Tibial nerve (tissue), 4 donors: ENCODE data around the gene AZIN2. TPM values are rescaled to one million over a fixed set of nuclear protein-coding genes. Genes with fewer than 3 reads are reported as not detected.

ENCODE experiments used
- DNase-seq, 2 donors: peaks; one replicate each; pipeline ENCODE4 v3.0.0-alpha.2; 2019; ENCODE audit warnings: low spot score in 2 of 2
- H3K27ac ChIP-seq, 4 donors: fragments of 200-600 bp; sonication (generic) in 3 of 4; one replicate each; pipeline ENCODE4 v1.5.1; 2017 to 2019; ENCODE audit warnings: mild to moderate bottlenecking in 1 of 4
- H3K27me3 ChIP-seq, 2 donors: fragments of 200-600 bp; sonication (generic) in 1 of 2; one replicate each; pipeline versions ENCODE4 v1.5.1 to v1.6.0; 2017 to 2019
- H3K36me3 ChIP-seq, 3 donors: fragments of 200-600 bp; sonication (generic); one replicate each; pipeline ENCODE4 v1.5.1; 2018 to 2019
- H3K4me1 ChIP-seq, 4 donors: fragments of 200-600 bp; sonication (generic) in 3 of 4; one replicate each; pipeline ENCODE4 v1.5.1; 2017 to 2019
- H3K4me3 ChIP-seq, 4 donors: fragments of 200-600 bp; sonication (generic) in 3 of 4; one replicate each; pipeline ENCODE4 v1.5.1; 2017 to 2019; ENCODE audit warnings: mild to moderate bottlenecking in 1 of 4, moderate library complexity in 1 of 4
- H3K9me3 ChIP-seq, 4 donors: fragments of 200-600 bp; sonication (generic) in 3 of 4; one replicate each; pipeline ENCODE4 v1.5.1; 2017 to 2019
- CTCF ChIP-seq, 5 experiments: fragments of 200-600 bp in 3 of 5; fragments of 450-650 bp in 2 of 5; sonication (generic) in 3 of 5; IDR thresholded peaks; one replicate each; pipeline ENCODE4 v1.5.1; 2016 to 2019; ENCODE audit warnings: antibody characterized with exemption in 5 of 5, mild to moderate bottlenecking in 3 of 5, moderate library complexity in 2 of 5
- EP300 ChIP-seq, 2 donors: sonication (generic); formaldehyde crosslinking; IDR thresholded peaks; one replicate each; pipeline ENCODE4 v1.6.1; 2017; ENCODE audit warnings: antibody characterized with exemption in 2 of 2, mild to moderate bottlenecking in 1 of 2
- POLR2A ChIP-seq, 2 donors: fragments of 450-650 bp; IDR thresholded peaks; one replicate each; pipeline ENCODE4 v1.6.1; 2017; ENCODE audit warnings: antibody characterized with exemption in 2 of 2, mild to moderate bottlenecking in 2 of 2, moderate library complexity in 2 of 2
- WGBS, 2 donors: methylation state at CpG; one replicate each; pipeline ENCODE4 v1.1.5; 2018; 5-methylcytosine and 5-hydroxymethylcytosine counted together
- total RNA-seq, 4 donors: library from RNA; depleted of rRNA; stranded (reverse); fragments of >200 nt; gene quantifications; one replicate each; pipeline ENCODE4 v1.1.0, GENCODE V29; 2016

Gene AZIN2
- total RNA-seq, 4 donors from 2014 or later, result 3.3 to 8.6 (median 6.3) TPM

DNA sequence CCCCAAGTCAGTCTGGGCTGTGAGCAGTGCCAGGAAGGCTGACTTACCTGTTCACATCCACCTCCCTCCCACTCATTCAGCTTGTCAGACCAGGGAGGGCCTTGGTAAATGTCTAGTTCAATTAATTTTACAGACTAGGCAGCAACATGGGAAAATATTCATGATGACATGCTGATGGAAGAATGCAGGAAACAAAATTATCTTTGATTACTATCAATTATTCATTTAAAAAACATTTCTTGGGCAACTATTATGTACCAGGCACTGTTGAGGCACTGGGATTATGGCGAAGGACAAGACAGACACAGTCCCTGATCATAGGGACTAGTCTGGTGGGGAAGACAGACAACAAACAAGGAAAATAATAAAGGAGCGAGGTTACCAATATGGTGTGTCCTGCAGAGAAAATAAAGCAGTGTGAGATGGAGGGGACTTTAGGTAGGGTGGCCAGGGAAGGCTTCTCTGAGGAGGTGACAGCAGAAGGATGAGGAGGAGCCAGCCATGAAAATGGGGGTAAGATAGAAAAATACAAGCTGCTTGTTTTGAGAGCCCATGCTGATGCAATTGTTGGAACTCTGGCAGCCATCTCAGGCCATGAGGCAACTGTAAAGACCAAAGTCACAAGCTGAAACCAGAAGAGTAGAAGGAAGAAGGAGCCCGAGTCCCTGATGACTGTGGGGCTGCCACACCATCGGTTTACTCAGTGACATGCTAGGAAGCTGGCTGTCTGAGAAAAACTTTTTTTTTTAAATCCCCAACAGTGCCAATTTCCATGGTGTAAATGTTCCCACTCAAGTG is 86.9 kb downstream of the AZIN2 start:
- 91 to 95% methylated on average over 4 of the region's 4 CpGs for WGBS, 2 donors
- peak overlapping the region in 1 of 4 donors; percentile 43 for H3K27ac ChIP-seq

DNA sequence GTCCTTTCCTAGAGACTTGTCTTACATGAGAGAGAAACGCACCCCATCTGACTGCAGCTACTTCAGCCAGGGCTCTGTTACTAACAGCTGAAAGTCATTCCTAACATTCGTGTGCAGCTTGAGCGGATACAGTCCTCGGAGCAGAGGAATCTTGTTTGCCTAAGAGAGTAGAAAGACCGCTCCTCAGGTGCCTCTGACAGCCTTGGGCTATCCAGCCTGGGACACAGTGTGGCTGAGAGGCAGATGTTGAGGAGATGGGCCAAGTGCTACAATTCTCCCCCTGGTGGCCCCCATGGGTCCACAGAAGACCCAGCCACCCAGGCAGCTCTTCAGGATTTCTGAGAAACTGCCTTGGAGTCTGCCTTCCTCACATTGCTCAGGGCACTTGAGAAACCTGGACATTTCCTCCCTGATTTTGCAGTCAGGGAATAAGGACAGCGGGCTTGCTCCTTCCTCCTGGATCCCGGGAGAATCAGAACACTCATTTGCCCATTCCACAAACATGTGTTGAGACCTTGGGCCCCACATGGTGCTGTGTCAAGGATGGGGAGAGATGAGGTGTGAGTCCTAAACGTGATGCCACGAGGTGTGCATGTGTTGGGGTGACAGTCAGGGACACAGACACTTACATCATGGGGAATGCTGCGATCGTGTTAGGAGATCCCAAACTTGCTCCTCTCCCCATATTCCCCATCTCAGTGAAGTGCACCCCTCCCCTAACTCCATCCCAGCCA is 87.8 kb downstream of the AZIN2 start:
- no peaks in the 10 kb centered on the region for H3K27me3 ChIP-seq
- peaks cover 0 to 20% (median 2%) of the 10 kb centered on the region in 4 donors for H3K4me1 ChIP-seq
- no peaks in the 10 kb centered on the region for H3K9me3 ChIP-seq
- H3K27ac ChIP-seq, result peak overlapping the region in 2 of 4 donors; percentile 3 to 43
- H3K36me3 ChIP-seq, result peaks cover 0 to 42% (median 0%) of the 10 kb centered on the region in 3 donors
- WGBS, 2 donors, result 62 to 76% methylated on average over 6 to 11 of the region's 11 CpGs
- no peak for TF ChIP-seq POLR2A (IDR thresholded peaks at IDR 0.05)
- no peak for TF ChIP-seq EP300 (IDR thresholded peaks at IDR 0.05)
- no peak for TF ChIP-seq CTCF (IDR thresholded peaks at IDR 0.05)
- no peak for DNase-seq
- H3K4me3 ChIP-seq, result no peak overlapping the region

More for the DNA sequence above, 86.9 kb downstream of the AZIN2 start:
- peaks cover 0 to 27% (median 6%) of the 10 kb centered on the region in 4 donors for H3K4me1 ChIP-seq
- H3K4me3 ChIP-seq, result no peak overlapping the region
- no peaks in the 10 kb centered on the region for H3K27me3 ChIP-seq
- TF ChIP-seq EP300 (IDR thresholded peaks at IDR 0.05), result no peak
- H3K36me3 ChIP-seq, result peaks cover 0 to 42% (median 0%) of the 10 kb centered on the region in 3 donors
- H3K9me3 ChIP-seq, result no peaks in the 10 kb centered on the region
- DNase-seq, result no peak

GRCh38 chr1:33169290-33170055 is 88.5 kb downstream of the AZIN2 start:
- H3K36me3 ChIP-seq, result peaks cover 0 to 42% (median 0%) of the 10 kb centered on the region in 3 donors
- no peak overlapping the region for H3K4me3 ChIP-seq
- peak overlapping the region in 2 of 4 donors; percentile 3 to 24 for H3K27ac ChIP-seq
- no peaks in the 10 kb centered on the region for H3K27me3 ChIP-seq
- TF ChIP-seq EP300 (IDR thresholded peaks at IDR 0.05) (no peak), POLR2A (IDR thresholded peaks at IDR 0.05) (no peak), CTCF (IDR thresholded peaks at IDR 0.05) (no peak)
- H3K9me3 ChIP-seq, result no peaks in the 10 kb centered on the region
- H3K4me1 ChIP-seq, result peaks cover 0 to 13% (median 0%) of the 10 kb centered on the region in 4 donors
- WGBS, 2 donors, result 40 to 53% methylated on average over 11 of the region's 11 CpGs
- DNase-seq, result no peak

Other genes with a start within 250 kb of the AZIN2 start
- gene FNDC5, start 210.2 kb upstream of the AZIN2 start, total RNA-seq, result under 1 TPM in 1 of 4 donors, not detected in 3; 0.21 TPM
- not detected for gene HPCA, start 194.7 kb upstream of the AZIN2 start, total RNA-seq
- 10 to 100 TPM; 13.1 to 41.4 (median 26.3) TPM for gene TMEM54, start 179.8 kb upstream of the AZIN2 start, total RNA-seq
- gene RNF19B, start 116.3 kb upstream of the AZIN2 start, total RNA-seq, result 10 to 100 TPM; 13.9 to 22.9 (median 17.2) TPM
- gene AK2, start 44.3 kb upstream of the AZIN2 start, total RNA-seq, result 100 to 1,000 TPM; 127 to 559 (median 207) TPM
- gene TRIM62, start 100.9 kb downstream of the AZIN2 start, total RNA-seq, result 10 to 100 TPM; 11.1 to 14.9 (median 12.2) TPM
- 10 to 100 TPM; 14.7 to 21.8 (median 17.3) TPM for gene ZNF362, start 175.3 kb downstream of the AZIN2 start, total RNA-seq
- under 1 TPM in 2 of 4 donors, not detected in 2; 0.42 to 0.66 TPM for gene A3GALT2, start 239.9 kb downstream of the AZIN2 start, total RNA-seq